Loucy (cell line): ENCODE measurements around the gene CRHR1.

Source experiments
- H2AFZ ChIP-seq: fragments of 200-600 bp; sonication (generic); 2 replicates; pipeline ENCODE4 v1.6.0; 2016; ENCODE audit warnings: antibody characterized with exemption, mild to moderate bottlenecking, low read length, moderate library complexity
- H3F3A ChIP-seq: fragments of 200-600 bp; 2 replicates; pipeline ENCODE4 v1.6.0; 2016; ENCODE audit warnings: antibody characterized with exemption, low read depth, mild to moderate bottlenecking
- H3K27me3 ChIP-seq: fragments of 200-600 bp; sonication (generic); 2 replicates; pipeline ENCODE4 v1.6.1; 2014; ENCODE audit warnings: low read length, mild to moderate bottlenecking; ENCODE audit not compliant: insufficient read depth, poor library complexity, severe bottlenecking
- H3K36me3 ChIP-seq: fragments of 200-600 bp; sonication (generic); 2 replicates; pipeline ENCODE4 v1.6.1; 2016; ENCODE audit warnings: low read length; ENCODE audit not compliant: insufficient read depth
- H3K4me1 ChIP-seq: fragments of 200-600 bp; sonication (generic); 2 replicates; pipeline ENCODE4 v1.5.1; 2014; ENCODE audit warnings: low read length, mild to moderate bottlenecking; ENCODE audit not compliant: insufficient read depth, poor library complexity, severe bottlenecking
- H3K4me2 ChIP-seq: fragments of 200-600 bp; sonication (generic); 2 replicates; pipeline ENCODE4 v1.6.0; 2014; ENCODE audit warnings: antibody characterized with exemption, low read length, low read depth, mild to moderate bottlenecking; ENCODE audit not compliant: poor library complexity, severe bottlenecking
- H3K4me3 ChIP-seq: fragments of 200-600 bp; sonication (generic); 2 replicates; pipeline ENCODE4 v1.5.1; 2014; ENCODE audit warnings: low read length, mild to moderate bottlenecking, mixed read lengths; ENCODE audit not compliant: poor library complexity, severe bottlenecking
- H3K79me2 ChIP-seq: fragments of 200-600 bp; sonication (generic); 2 replicates; pipeline ENCODE4 v1.6.1; 2014; ENCODE audit warnings: low read length; ENCODE audit not compliant: insufficient read depth
- H3K9ac ChIP-seq: fragments of 200-600 bp; sonication (generic); 2 replicates; pipeline ENCODE4 v1.6.0; 2014; ENCODE audit warnings: mild to moderate bottlenecking, low read depth, low read length, moderate library complexity; ENCODE audit not compliant: poor library complexity, severe bottlenecking
- H3K9me2 ChIP-seq: fragments of 200-600 bp; sonication (generic); replicated peaks from 2 replicates; pipeline ENCODE4 v1.6.1; 2016; ENCODE audit warnings: low read depth, low read length, mixed read lengths
- H3K9me3 ChIP-seq: fragments of 200-600 bp; sonication (generic); 2 replicates; pipeline ENCODE4 v1.6.1; 2014; ENCODE audit warnings: mild to moderate bottlenecking, antibody characterized with exemption, low read length, low read depth; ENCODE audit not compliant: insufficient read depth
- H4K20me1 ChIP-seq: fragments of 200-600 bp; sonication (generic); 2 replicates; pipeline ENCODE4 v1.6.0; 2014; ENCODE audit warnings: antibody characterized with exemption, low read length, mild to moderate bottlenecking; ENCODE audit not compliant: insufficient read depth, poor library complexity, severe bottlenecking
- CTCF ChIP-seq: fragments of 200-600 bp; sonication (generic); conservative IDR thresholded peaks from 2 replicates; pipeline ENCODE4 v1.5.1; 2014; ENCODE audit warnings: mild to moderate bottlenecking, antibody characterized with exemption, low read length
- EZH2phosphoT487 ChIP-seq: fragments of 200-600 bp; IDR thresholded peaks from 2 replicates; pipeline ENCODE4 v1.6.1; 2018; ENCODE audit warnings: antibody characterized with exemption, mild to moderate bottlenecking, moderate library complexity, borderline replicate concordance

Gene CRHR1

GRCh38 chr17:45748731-45749310 lies 35.3 kb upstream of the CRHR1 start:
- no peaks in the 10 kb centered on the region for H3K4me1 ChIP-seq
- H3K27me3 ChIP-seq = no peaks in the 10 kb centered on the region
- no peak overlapping the region for H3K9ac ChIP-seq
- no peak overlapping the region for H3K4me2 ChIP-seq
- H3K36me3 ChIP-seq = no peaks in the 10 kb centered on the region
- H4K20me1 ChIP-seq = no peaks in the 10 kb centered on the region
- H2AFZ ChIP-seq = no peak overlapping the region
- no peak for TF ChIP-seq EZH2phosphoT487
- TF ChIP-seq CTCF = no peak
- no peaks in the 10 kb centered on the region for H3K79me2 ChIP-seq
- H3K9me3 ChIP-seq = no peaks in the 10 kb centered on the region
- no peak overlapping the region for H3K4me3 ChIP-seq
- no peaks in the 10 kb centered on the region for H3F3A ChIP-seq
- no peaks in the 10 kb centered on the region for H3K9me2 ChIP-seq

- Histone ChIP-seq H3F3A (no peaks in the 10 kb centered on the region), H3K27me3 (no peaks in the 10 kb centered on the region), H3K9me3 (no peaks in the 10 kb centered on the region)
Measured at GRCh38 chr17:45749831-45750335, 34.2 kb upstream of the CRHR1 start.

DNA sequence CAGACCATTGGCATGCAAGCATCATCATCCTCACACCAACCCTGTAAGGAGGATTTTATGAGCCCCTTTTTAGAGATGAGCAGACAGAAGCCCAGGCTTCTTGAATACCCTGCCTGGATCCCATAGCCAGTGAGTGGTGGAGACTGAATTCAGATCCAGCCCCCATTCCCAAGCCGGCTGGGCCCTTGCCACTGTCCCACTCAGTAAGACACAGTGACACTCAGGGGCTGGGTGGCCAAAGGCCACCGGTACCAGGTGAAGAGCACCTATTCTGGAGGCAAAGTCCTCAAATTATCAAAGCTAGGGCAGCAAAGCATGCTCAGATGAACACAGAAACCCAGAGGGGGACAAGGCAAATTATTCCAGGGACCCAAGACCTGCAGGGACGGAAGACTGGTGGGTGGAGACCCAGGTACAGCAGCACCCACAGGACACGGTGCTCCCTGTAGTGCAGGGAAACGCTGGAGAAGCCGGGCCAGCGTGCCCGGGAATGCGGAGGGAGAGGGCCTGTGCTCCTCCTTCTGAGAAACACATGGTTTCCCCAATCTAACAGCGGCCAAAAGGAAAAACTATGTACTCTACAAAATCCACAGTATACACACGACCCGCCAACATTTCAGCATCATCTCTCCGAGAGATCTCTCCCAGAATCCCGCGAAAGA lies 33.2 kb upstream of the CRHR1 start:
- no peaks in the 10 kb centered on the region for H4K20me1 ChIP-seq
- no peaks in the 10 kb centered on the region for H3K9me2 ChIP-seq
- no peaks in the 10 kb centered on the region for H3K36me3 ChIP-seq
- no peaks in the 10 kb centered on the region for H3F3A ChIP-seq
- H3K4me2 ChIP-seq = no peak overlapping the region
- no peaks in the 10 kb centered on the region for H3K4me1 ChIP-seq
- no peak overlapping the region for H3K9ac ChIP-seq
- H3K27me3 ChIP-seq = no peaks in the 10 kb centered on the region
- no peaks in the 10 kb centered on the region for H3K79me2 ChIP-seq
- no peak overlapping the region for H3K4me3 ChIP-seq
- no peak for TF ChIP-seq CTCF
- no peak for TF ChIP-seq EZH2phosphoT487
- no peaks in the 10 kb centered on the region for H3K9me3 ChIP-seq
- no peak overlapping the region for H2AFZ ChIP-seq

More at GRCh38 chr17:45749831-45750335, 34.2 kb upstream of the CRHR1 start:
- Histone ChIP-seq H3K9ac (no peak overlapping the region), H3K36me3 (no peaks in the 10 kb centered on the region), H3K4me1 (no peaks in the 10 kb centered on the region), H2AFZ (no peak overlapping the region), H3K9me2 (no peaks in the 10 kb centered on the region), H3K79me2 (no peaks in the 10 kb centered on the region), H3K4me3 (no peak overlapping the region), H4K20me1 (no peaks in the 10 kb centered on the region), H3K4me2 (no peak overlapping the region)
- TF ChIP-seq CTCF = no peak
- no peak for TF ChIP-seq EZH2phosphoT487
